Thyroid gland (tissue), 4 donors: ENCODE measurements around the gene GRIK4.

Experiments
- CTCF ChIP-seq, 6 experiments: fragments of 200-600 bp in 3 of 6; fragments of 450-650 bp in 3 of 6; sonication (generic) in 3 of 6; IDR thresholded peaks; one replicate each; pipeline ENCODE4 v1.5.1; 2016 to 2019; ENCODE audit warnings: antibody characterized with exemption in 6 of 6, mild to moderate bottlenecking in 2 of 6, inconsistent platforms in 1 of 6, moderate library complexity in 1 of 6
- POLR2A ChIP-seq, 2 donors: fragments of 450-650 bp; IDR thresholded peaks; one replicate each; pipeline ENCODE4 v1.6.1; 2017; ENCODE audit warnings: antibody characterized with exemption in 2 of 2, mild to moderate bottlenecking in 2 of 2, moderate library complexity in 1 of 2

DNA sequence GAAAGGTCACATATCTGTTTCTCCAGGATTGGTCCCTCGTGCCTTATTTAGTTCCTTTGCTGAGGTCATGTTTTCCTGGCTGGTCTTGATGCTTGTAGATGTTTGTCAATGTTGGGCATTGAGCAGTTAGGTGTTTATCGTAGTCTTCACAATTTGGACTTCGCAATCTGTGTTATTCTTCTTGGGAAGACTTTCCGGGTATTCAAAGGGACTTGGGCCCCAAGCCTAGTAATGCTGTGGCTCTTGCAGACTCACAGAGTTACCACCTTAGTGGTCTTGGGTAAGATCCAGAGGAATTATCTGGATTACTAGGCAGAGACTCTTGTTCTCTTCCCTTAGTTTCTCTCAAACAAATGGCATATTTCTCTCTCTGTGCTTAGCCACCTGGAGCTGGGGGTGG, 223.5 kb downstream of the GRIK4 start:
- no peak for TF ChIP-seq POLR2A (IDR thresholded peaks at IDR 0.05)
- no peak for TF ChIP-seq CTCF (IDR thresholded peaks at IDR 0.05)
